Measurements from ENCODE around the gene BHLHE23. TPM values are rescaled to one million over a fixed set of nuclear protein-coding genes. Genes with fewer than 3 reads are reported as not detected.

The BHLHE23 gene
- total RNA-seq, 4 donors from 2014 or later: not detected

- H3K4me3 ChIP-seq (replicated peaks in 1 of 3): no peak overlapping the region
- no peaks in the 10 kb centered on the region for H3K36me3 ChIP-seq
- no peak overlapping the region for H3K27ac ChIP-seq
- no peak for DNase-seq
- H3K4me1 ChIP-seq: peaks cover 0 to 7% of the 10 kb centered on the region in 2 donors
- H3K9me3 ChIP-seq: no peaks in the 10 kb centered on the region
- peaks cover 15% of the 10 kb centered on the region for H3K27me3 ChIP-seq
- intact Hi-C loops (cut with DNase I): no loop called here
- TF ChIP-seq POLR2A (IDR thresholded peaks at IDR 0.05) (no peak), CTCF (IDR thresholded peaks at IDR 0.05) (no peak)
Observed at GRCh38 chr20:63013207-63013606, 6.4 kb upstream of the BHLHE23 start.

- TF ChIP-seq CTCF (IDR thresholded peaks at IDR 0.05) (no peak), POLR2A (IDR thresholded peaks at IDR 0.05) (no peak)
- DNase-seq: peak; percentile 33 to 50
- no peak overlapping the region for H3K27ac ChIP-seq
- no peaks in the 10 kb centered on the region for H3K36me3 ChIP-seq
- no peak overlapping the region for H3K4me3 ChIP-seq (replicated peaks in 1 of 3)
- no peaks in the 10 kb centered on the region for H3K9me3 ChIP-seq
- peaks cover 29% of the 10 kb centered on the region for H3K27me3 ChIP-seq
- peaks cover 0 to 15% of the 10 kb centered on the region in 2 donors for H3K4me1 ChIP-seq
- WGBS, 2 donors: 10 to 24% methylated on average over 3 of the region's 3 CpGs
- intact Hi-C loops (cut with DNase I): no loop called here
Observed at GRCh38 chr20:63011798-63012197, 5.0 kb upstream of the BHLHE23 start.

- Histone ChIP-seq H3K4me3 (replicated peaks in 1 of 3) (no peak overlapping the region), H3K27me3 (peaks cover 32% of the 10 kb centered on the region), H3K27ac (no peak overlapping the region), H3K36me3 (no peaks in the 10 kb centered on the region), H3K9me3 (no peaks in the 10 kb centered on the region), H3K4me1 (peaks cover 0 to 19% of the 10 kb centered on the region in 2 donors)
- TF ChIP-seq CTCF (IDR thresholded peaks at IDR 0.05) (no peak), POLR2A (IDR thresholded peaks at IDR 0.05) (no peak)
- intact Hi-C loops (cut with DNase I): loop anchor here (2.0 to 5.0 kb wide), 2 partner anchors 37 to 108 kb away; no protein-coding TSS in a partner anchor
- WGBS, 2 donors: 19 to 44% methylated on average over 26 to 29 of the region's 30 CpGs
- DNase-seq: no peak
Observed at GRCh38 chr20:63009988-63010769, 3.4 kb upstream of the BHLHE23 start.

- no peak overlapping the region for H3K27ac ChIP-seq
- H3K4me3 ChIP-seq (replicated peaks in 1 of 3): no peak overlapping the region
- peaks cover 0 to 19% of the 10 kb centered on the region in 2 donors for H3K4me1 ChIP-seq
- WGBS, 2 donors: 1 to 11% methylated on average over 13 to 27 of the region's 54 CpGs
- intact Hi-C loops (cut with DNase I): loop anchor here (2.0 to 5.0 kb wide), 2 partner anchors 37 to 107 kb away; no protein-coding TSS in a partner anchor
- no peaks in the 10 kb centered on the region for H3K9me3 ChIP-seq
- H3K27me3 ChIP-seq: peaks cover 35% of the 10 kb centered on the region
- TF ChIP-seq CTCF (IDR thresholded peaks at IDR 0.05): peak; percentile 82 to 95 (median 87)
- no peak for TF ChIP-seq POLR2A (IDR thresholded peaks at IDR 0.05)
- H3K36me3 ChIP-seq: no peaks in the 10 kb centered on the region
- peak; percentile 59 to 66 for DNase-seq
Observed at GRCh38 chr20:63009045-63009961, 2.5 kb upstream of the BHLHE23 start.

Measured in thyroid gland (tissue), 4 donors.